HL-60 (cell line): ENCODE data around the gene TMEM178A.
A peak's percentile ranks its signal among the peaks of the same experiment; 100 is the strongest.
"Not testable (repeated sequence)": the region's sequence is repeated elsewhere in the genome, so short reads cannot be mapped to it uniquely, and the experiment has no call there.

Experiments
- DNase-seq, 2 experiments: peaks; one replicate each; pipeline ENCODE4 v3.0.0-alpha.2; 2010 to 2020; ENCODE audit warnings: low read depth in 1 of 2, low spot score in 1 of 2
- H3K27ac ChIP-seq: fragments of 250-450 bp; sonication (Bioruptor Pico); replicated peaks from 2 replicates; pipeline ENCODE4 v1.5.1; 2020; ENCODE audit warnings: mild to moderate bottlenecking, moderate library complexity
- H3K27me3 ChIP-seq: fragments of 250-450 bp; sonication (Bioruptor Pico); 2 replicates; pipeline ENCODE4 v1.5.1; 2021; ENCODE audit warnings: mild to moderate bottlenecking, moderate library complexity; ENCODE audit not compliant: insufficient read depth, poor library complexity, severe bottlenecking
- H3K4me3 ChIP-seq: replicated peaks from 2 replicates; pipeline ENCODE4 v1.5.1; 2011; ENCODE audit warnings: mild to moderate bottlenecking, control low read depth, low read length; ENCODE audit not compliant: insufficient read depth
- GABPA ChIP-seq: IDR thresholded peaks from 2 replicates; pipeline ENCODE4 v1.6.1; 2012; ENCODE audit warnings: low read depth
- POLR2AphosphoS5 ChIP-seq: IDR thresholded peaks from 2 replicates; pipeline ENCODE4 v1.6.1; 2012; ENCODE audit warnings: low read depth
- REST ChIP-seq: IDR thresholded peaks from 2 replicates; pipeline ENCODE4 v1.6.1; 2012; ENCODE audit warnings: low read depth; ENCODE audit not compliant: insufficient replicate concordance
- SPI1 ChIP-seq: IDR thresholded peaks from 2 replicates; pipeline ENCODE4 v1.6.1; 2012; ENCODE audit warnings: low read depth, mild to moderate bottlenecking, borderline replicate concordance
- TF ChIP-seq, protein P1 (sequence below): IDR thresholded peaks from one replicate; pipeline ENCODE4 v1.5.1; 2011; ENCODE audit warnings: low read length, control low read depth, inconsistent platforms; ENCODE audit not compliant: insufficient read depth

The TMEM178A gene

GRCh38 chr2:39725401-39725800 is 59.7 kb downstream of the TMEM178A start:
- no peak for DNase-seq
- TF ChIP-seq, protein P1, sequence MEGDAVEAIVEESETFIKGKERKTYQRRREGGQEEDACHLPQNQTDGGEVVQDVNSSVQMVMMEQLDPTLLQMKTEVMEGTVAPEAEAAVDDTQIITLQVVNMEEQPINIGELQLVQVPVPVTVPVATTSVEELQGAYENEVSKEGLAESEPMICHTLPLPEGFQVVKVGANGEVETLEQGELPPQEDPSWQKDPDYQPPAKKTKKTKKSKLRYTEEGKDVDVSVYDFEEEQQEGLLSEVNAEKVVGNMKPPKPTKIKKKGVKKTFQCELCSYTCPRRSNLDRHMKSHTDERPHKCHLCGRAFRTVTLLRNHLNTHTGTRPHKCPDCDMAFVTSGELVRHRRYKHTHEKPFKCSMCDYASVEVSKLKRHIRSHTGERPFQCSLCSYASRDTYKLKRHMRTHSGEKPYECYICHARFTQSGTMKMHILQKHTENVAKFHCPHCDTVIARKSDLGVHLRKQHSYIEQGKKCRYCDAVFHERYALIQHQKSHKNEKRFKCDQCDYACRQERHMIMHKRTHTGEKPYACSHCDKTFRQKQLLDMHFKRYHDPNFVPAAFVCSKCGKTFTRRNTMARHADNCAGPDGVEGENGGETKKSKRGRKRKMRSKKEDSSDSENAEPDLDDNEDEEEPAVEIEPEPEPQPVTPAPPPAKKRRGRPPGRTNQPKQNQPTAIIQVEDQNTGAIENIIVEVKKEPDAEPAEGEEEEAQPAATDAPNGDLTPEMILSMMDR: no peak
- TF ChIP-seq GABPA (no peak), POLR2AphosphoS5 (no peak), SPI1 (no peak), REST (no peak)
- Histone ChIP-seq H3K27me3 (no peaks in the 10 kb centered on the region), H3K4me3 (no peak overlapping the region), H3K27ac (no peak overlapping the region)

DNA sequence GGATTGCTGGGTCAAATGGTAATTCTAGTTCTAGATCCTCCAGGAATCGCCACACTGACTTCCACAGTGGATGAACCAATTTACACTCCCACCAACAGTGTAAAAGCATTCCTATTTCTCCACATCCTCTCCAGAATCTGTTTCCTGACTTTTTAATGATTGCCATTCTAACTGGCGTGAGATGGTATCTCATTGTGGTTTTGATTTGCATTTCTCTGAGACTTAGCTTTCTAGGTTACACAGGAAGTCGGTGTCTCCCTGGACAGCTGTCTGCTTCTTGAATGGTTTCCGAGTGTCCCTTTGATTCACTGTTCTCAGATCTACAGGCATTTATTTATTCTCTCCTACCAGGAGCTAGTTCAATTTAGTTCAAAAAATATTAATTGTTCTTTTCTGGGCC is 62.4 kb downstream of the TMEM178A start:
- H3K27me3 ChIP-seq, H3K27ac ChIP-seq, H3K4me3 ChIP-seq, DNase-seq: not testable (repeated sequence)

- Histone ChIP-seq H3K27me3 (no peaks in the 10 kb centered on the region), H3K27ac (no peak overlapping the region)
- TF ChIP-seq, protein P1: peak; percentile 50
- no peak for TF ChIP-seq REST
Observed at GRCh38 chr2:39728941-39729351, 63.2 kb downstream of the TMEM178A start.

GRCh38 chr2:39730276-39730675 is 64.6 kb downstream of the TMEM178A start:
- TF ChIP-seq, protein P1: no peak
- TF ChIP-seq POLR2AphosphoS5 (no peak), GABPA (no peak), REST (no peak), SPI1 (no peak)
- Histone ChIP-seq H3K27me3 (no peaks in the 10 kb centered on the region), H3K4me3 (no peak overlapping the region), H3K27ac (no peak overlapping the region)
- no peak for DNase-seq

More at GRCh38 chr2:39728941-39729351, 63.2 kb downstream of the TMEM178A start:
- no peak overlapping the region for H3K4me3 ChIP-seq
- peak; percentile 5 to 45 for DNase-seq
